ENCODE data around the gene LDAF1. TPM values are rescaled to one million over a fixed set of nuclear protein-coding genes. Genes with fewer than 3 reads are reported as not detected.
"Not testable (repeated sequence)": the region's sequence is repeated elsewhere in the genome, so short reads cannot be mapped to it uniquely, and the experiment has no call there.

Gene LDAF1
- 22.8 and 37.4 TPM in 2 replicates for total RNA-seq (ENCODE audit: low replicate concordance)
- long read RNA-seq, transcript TMEM159-201 (5 exons, 2,014 nt) = minor isoform, 61 of 165 reads
- long read RNA-seq, transcript TMEM159-202 (5 exons, 1,812 nt) = major isoform, 82 of 165 reads
- long read RNA-seq, partial matches to known transcripts = 3 of 165 reads
- long read RNA-seq, other reads (novel, unspliced or antisense) = 15 of 165 reads

- Mint-ChIP-seq H3K4me1 (ENCODE audit: unreplicated experiment) (peaks cover 14% of the 10 kb centered on the region), H3K27ac (peak within 1 kb of the TSS; percentile 80), H3K36me3 (peaks cover 5% of the 10 kb centered on the region), H3K4me3 (peak within 1 kb of the TSS; percentile 96), H3K27me3 (peaks cover 3% of the 10 kb centered on the region), H3K9me3 (no peaks in the 10 kb centered on the region)
- peak; percentile 83 for DNase-seq (ENCODE audit: extremely low spot score, unreplicated experiment)
- TF ChIP-seq, protein P1, sequence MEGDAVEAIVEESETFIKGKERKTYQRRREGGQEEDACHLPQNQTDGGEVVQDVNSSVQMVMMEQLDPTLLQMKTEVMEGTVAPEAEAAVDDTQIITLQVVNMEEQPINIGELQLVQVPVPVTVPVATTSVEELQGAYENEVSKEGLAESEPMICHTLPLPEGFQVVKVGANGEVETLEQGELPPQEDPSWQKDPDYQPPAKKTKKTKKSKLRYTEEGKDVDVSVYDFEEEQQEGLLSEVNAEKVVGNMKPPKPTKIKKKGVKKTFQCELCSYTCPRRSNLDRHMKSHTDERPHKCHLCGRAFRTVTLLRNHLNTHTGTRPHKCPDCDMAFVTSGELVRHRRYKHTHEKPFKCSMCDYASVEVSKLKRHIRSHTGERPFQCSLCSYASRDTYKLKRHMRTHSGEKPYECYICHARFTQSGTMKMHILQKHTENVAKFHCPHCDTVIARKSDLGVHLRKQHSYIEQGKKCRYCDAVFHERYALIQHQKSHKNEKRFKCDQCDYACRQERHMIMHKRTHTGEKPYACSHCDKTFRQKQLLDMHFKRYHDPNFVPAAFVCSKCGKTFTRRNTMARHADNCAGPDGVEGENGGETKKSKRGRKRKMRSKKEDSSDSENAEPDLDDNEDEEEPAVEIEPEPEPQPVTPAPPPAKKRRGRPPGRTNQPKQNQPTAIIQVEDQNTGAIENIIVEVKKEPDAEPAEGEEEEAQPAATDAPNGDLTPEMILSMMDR (conservative IDR thresholded peaks at IDR 0.05) = no peak
Measured at GRCh38 chr16:21158208-21159110, at the start of gene LDAF1. Gene LDAF1 (plus strand): TSS chr16:21158674. CDS start chr16:21161183, 2,509 bp downstream.

DNA sequence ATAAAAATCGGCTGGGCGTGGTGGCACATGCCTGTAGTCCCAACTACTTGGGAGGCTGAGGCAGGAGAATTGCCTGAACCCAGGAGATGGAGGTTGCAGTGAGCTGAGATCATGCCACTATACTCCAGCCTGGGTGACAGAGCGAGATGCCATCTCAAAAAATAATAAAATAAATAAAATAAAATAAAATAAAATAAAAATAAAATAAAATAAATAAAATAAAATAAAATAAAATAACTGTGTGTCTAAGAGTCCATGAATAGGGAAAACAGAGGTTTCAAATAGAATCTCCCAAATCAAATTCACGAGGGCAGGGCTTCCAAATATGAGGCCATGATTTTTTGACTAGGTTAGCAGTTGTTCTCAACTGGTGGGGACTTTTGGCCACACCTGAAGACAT, 42.9 kb upstream of the LDAF1 start:
- not testable (repeated sequence) for H3K4me3 Mint-ChIP-seq; H3K27ac Mint-ChIP-seq; H3K9me3 Mint-ChIP-seq; H3K27me3 Mint-ChIP-seq; H3K4me1 Mint-ChIP-seq (ENCODE audit: unreplicated experiment); DNase-seq (ENCODE audit: extremely low spot score, unreplicated experiment); H3K36me3 Mint-ChIP-seq

DNA sequence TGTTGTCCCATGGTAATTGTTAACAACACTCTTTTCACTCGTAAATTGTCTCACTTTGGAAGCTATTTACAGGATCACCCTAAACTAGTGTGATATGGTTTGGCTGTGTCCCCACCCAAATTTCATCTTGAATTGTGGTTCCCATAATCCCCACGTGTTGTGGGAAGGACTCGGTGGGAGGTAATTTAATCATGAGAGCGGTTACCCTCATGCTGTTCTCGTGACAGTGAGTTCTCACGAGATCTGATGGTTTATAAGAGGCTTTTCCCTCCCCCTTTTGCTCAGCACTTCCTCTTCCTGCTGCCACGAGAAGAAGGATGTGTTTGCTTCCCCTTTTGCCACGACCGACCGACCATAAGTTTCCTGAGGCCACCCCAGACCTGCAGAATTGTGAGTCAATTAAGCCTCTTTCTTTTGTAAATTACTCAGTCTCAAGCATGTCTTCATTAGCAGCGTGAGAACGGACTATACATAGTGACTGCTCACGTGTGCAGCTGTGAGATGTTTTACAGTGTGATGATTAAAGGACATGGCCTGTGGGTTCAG, 42.3 kb upstream of the LDAF1 start:
- Mint-ChIP-seq H3K9me3 (peaks cover 4% of the 10 kb centered on the region), H3K4me3 (peak overlapping the region; percentile 51), H3K27ac (no peak overlapping the region), H3K27me3 (no peaks in the 10 kb centered on the region), H3K4me1 (ENCODE audit: unreplicated experiment) (no peaks in the 10 kb centered on the region), H3K36me3 (no peaks in the 10 kb centered on the region)
- no peak for DNase-seq (ENCODE audit: extremely low spot score, unreplicated experiment)
- TF ChIP-seq, protein P1 (conservative IDR thresholded peaks at IDR 0.05) = no peak

DNA sequence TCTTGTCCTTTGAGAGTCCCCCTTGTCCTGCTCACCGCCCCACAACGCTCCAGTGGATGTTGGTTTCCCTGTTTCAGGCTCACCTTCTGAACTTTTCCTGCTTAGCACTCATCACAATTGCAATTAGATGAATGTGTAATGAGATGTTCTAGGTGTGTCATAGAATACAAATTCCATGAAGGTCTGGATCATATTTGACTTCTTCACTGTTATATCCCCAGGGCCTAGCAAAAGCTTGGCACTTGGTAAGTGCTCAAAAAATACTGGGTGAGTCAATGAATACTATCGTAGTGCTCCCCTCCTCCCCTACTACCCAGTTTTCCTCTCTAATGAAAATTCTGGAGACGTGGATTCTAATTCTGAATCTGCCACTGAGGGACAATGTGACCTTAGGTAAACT, 40.9 kb upstream of the LDAF1 start:
- Mint-ChIP-seq H3K36me3 (no peaks in the 10 kb centered on the region), H3K27ac (no peak overlapping the region), H3K27me3 (no peaks in the 10 kb centered on the region), H3K9me3 (no peaks in the 10 kb centered on the region), H3K4me1 (ENCODE audit: unreplicated experiment) (no peaks in the 10 kb centered on the region), H3K4me3 (no peak overlapping the region)
- TF ChIP-seq, protein P1 (conservative IDR thresholded peaks at IDR 0.05) = no peak
- no peak for DNase-seq (ENCODE audit: extremely low spot score, unreplicated experiment)

DNA sequence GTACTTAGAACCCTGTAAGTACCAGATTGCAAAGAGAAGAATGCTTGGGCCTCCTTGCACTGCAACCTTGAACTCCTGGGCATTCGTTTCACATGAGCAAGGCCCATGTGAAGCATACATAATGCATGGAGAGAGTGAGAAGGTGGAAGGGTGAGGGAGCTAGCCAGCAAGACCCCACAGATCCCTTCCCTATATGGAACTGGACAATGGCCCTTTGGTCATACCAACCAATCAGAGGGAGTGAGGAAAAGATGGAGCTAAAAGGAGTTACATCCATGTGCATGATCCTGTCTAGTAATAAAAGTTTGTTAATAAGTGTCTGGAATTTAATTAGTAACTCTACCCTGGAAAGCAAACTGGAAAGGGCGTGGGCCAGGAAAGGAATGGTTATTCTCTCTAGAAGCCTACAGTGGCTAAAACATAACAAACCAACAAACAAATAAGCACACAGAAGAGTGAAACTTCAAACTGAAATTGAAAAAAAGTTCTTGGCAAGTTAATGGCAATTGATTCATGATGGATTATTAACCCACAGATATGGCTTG, 37.4 kb upstream of the LDAF1 start:
- TF ChIP-seq, protein P1 (conservative IDR thresholded peaks at IDR 0.05) = no peak
- Mint-ChIP-seq H3K27ac (no peak overlapping the region), H3K4me3 (no peak overlapping the region), H3K36me3 (no peaks in the 10 kb centered on the region), H3K27me3 (peaks cover 4% of the 10 kb centered on the region), H3K4me1 (ENCODE audit: unreplicated experiment) (no peaks in the 10 kb centered on the region), H3K9me3 (no peaks in the 10 kb centered on the region)
- DNase-seq (ENCODE audit: extremely low spot score, unreplicated experiment) = no peak

Measured in type B pancreatic cell (in vitro differentiated cells).